HG02981 (cell line): ENCODE measurements around the gene FANCL.
"Not testable (repeated sequence)": the region's sequence is repeated elsewhere in the genome, so short reads cannot be mapped to it uniquely, and the experiment has no call there.

Experiments used
- ATAC-seq: cut with Tn5 transposase; IDR thresholded peaks from one replicate; pipeline ENCODE4 v1.9.1; 2021; ENCODE audit warnings: mild to moderate bottlenecking, moderate library complexity; ENCODE audit not compliant: unreplicated experiment

FANCL gene

GRCh38 chr2:58240670-58241545 is at the start of gene FANCL:
Gene FANCL (minus strand): TSS chr2:58241325. CDS start chr2:58241313, 12 bp downstream.
- ATAC-seq: peak; percentile 73

GRCh38 chr2:58289029-58289428 is 47.9 kb upstream of the FANCL start:
- ATAC-seq: no peak

GRCh38 chr2:58283931-58284330 is 42.8 kb upstream of the FANCL start:
- no peak for ATAC-seq

GRCh38 chr2:58275144-58275543 is 34.0 kb upstream of the FANCL start:
- not testable (repeated sequence) for ATAC-seq

GRCh38 chr2:58271826-58272225 is 30.7 kb upstream of the FANCL start:
- no peak for ATAC-seq

GRCh38 chr2:58268685-58269084 is 27.6 kb upstream of the FANCL start:
- ATAC-seq: no peak

- no peak for ATAC-seq
Observed at GRCh38 chr2:58266211-58266610, 25.1 kb upstream of the FANCL start.

GRCh38 chr2:58261209-58261608 is 20.1 kb upstream of the FANCL start:
- ATAC-seq: no peak

- ATAC-seq: peak; percentile 48
Observed at GRCh38 chr2:58258456-58258855, 17.3 kb upstream of the FANCL start.

- not testable (repeated sequence) for ATAC-seq
Observed at GRCh38 chr2:58251331-58252201, 10.4 kb upstream of the FANCL start.

- ATAC-seq: no peak
Observed at GRCh38 chr2:58241546-58241864, 380 bp upstream of the FANCL start.

- no peak for ATAC-seq
Observed at GRCh38 chr2:58239243-58239925, 1.7 kb downstream of the FANCL start.

GRCh38 chr2:58237741-58238140 is 3.4 kb downstream of the FANCL start:
- no peak for ATAC-seq

GRCh38 chr2:58235984-58236383 is 5.1 kb downstream of the FANCL start:
- ATAC-seq: no peak

GRCh38 chr2:58235170-58235569 is 6.0 kb downstream of the FANCL start:
- no peak for ATAC-seq

GRCh38 chr2:58228299-58228698 is 12.8 kb downstream of the FANCL start:
- no peak for ATAC-seq

GRCh38 chr2:58227171-58227917 is 13.8 kb downstream of the FANCL start:
- no peak for ATAC-seq

GRCh38 chr2:58221909-58222308 is 19.2 kb downstream of the FANCL start:
- ATAC-seq: no peak

GRCh38 chr2:58215429-58215828 is 25.7 kb downstream of the FANCL start:
- no peak for ATAC-seq

- not testable (repeated sequence) for ATAC-seq
Observed at GRCh38 chr2:58210951-58211568, 30.1 kb downstream of the FANCL start.
